PC-3 (cell line): ENCODE data around the gene CBFA2T3. TPM values are rescaled to one million over a fixed set of nuclear protein-coding genes. Genes with fewer than 3 reads are reported as not detected.

Experiments used
- ATAC-seq: fragments of 200-7000 bp; cut with Tn5 transposase; 2 replicates; pipeline ENCODE4 v1.9.1; 2020; ENCODE audit warnings: mild to moderate bottlenecking, moderate library complexity
- BruUV-seq: library from RNA; stranded (reverse); fragments of 400-500 nt; replicated peaks from 2 replicates; lab custom pipeline; 2021; lab: Mats Ljungman, UMichigan
- CTCF ChIA-PET: fragments of 300-600 bp; sonication (Branson Sonifier 250); formaldehyde crosslinking; loops from one replicate; lab custom pipeline; 2022; ENCODE audit warnings: antibody characterized with exemption; lab: Charles Lee
- POLR2A ChIA-PET: fragments of 300-600 bp; sonication (Branson Sonifier 250); formaldehyde crosslinking; loops from one replicate; lab custom pipeline; 2022; ENCODE audit warnings: antibody characterized with exemption; ENCODE audit not compliant: unreplicated experiment; lab: Charles Lee
- DNase-seq: peaks from one replicate; pipeline ENCODE4 v3.0.0-alpha.2; 2015
- H2AFZ ChIP-seq: fragments of 300-600 bp; sonication (generic); 2 replicates; pipeline ENCODE4 v1.6.0; 2016; ENCODE audit warnings: antibody characterized with exemption, low read length
- H3F3A ChIP-seq: fragments of 300-600 bp; sonication (generic); one replicate; pipeline ENCODE4 v1.6.0; 2017; ENCODE audit warnings: antibody characterized with exemption, low read length, control low read depth, mild to moderate bottlenecking; ENCODE audit not compliant: unreplicated experiment
- H3K27ac ChIP-seq: fragments of 300-600 bp; sonication (generic); 2 replicates; pipeline ENCODE4 v1.5.1; 2016; ENCODE audit warnings: mild to moderate bottlenecking, low read length
- H3K27me3 ChIP-seq: fragments of 300-600 bp; sonication (generic); 2 replicates; pipeline ENCODE4 v1.6.1; 2016; ENCODE audit warnings: low read length, mixed read lengths
- H3K36me3 ChIP-seq: fragments of 300-600 bp; sonication (generic); 2 replicates; pipeline ENCODE4 v1.6.1; 2016; ENCODE audit warnings: low read depth, mixed run types, low read length, mixed read lengths
- H3K4me1 ChIP-seq: fragments of 300-600 bp; sonication (generic); 2 replicates; pipeline ENCODE4 v1.5.1; 2016; ENCODE audit warnings: low read length; ENCODE audit not compliant: insufficient read depth
- H3K4me2 ChIP-seq: fragments of 300-600 bp; sonication (generic); 2 replicates; pipeline ENCODE4 v1.6.0; 2016; ENCODE audit warnings: low read length
- H3K4me3 ChIP-seq: fragments of 300-600 bp; sonication (generic); 2 replicates; pipeline ENCODE4 v1.5.1; 2016; ENCODE audit warnings: mild to moderate bottlenecking, low read length, mixed read lengths
- H3K79me2 ChIP-seq: fragments of 300-600 bp; sonication (generic); 2 replicates; pipeline ENCODE4 v1.6.1; 2017; ENCODE audit warnings: low read length, mixed read lengths
- H3K9ac ChIP-seq: fragments of 300-600 bp; sonication (generic); 2 replicates; pipeline ENCODE4 v1.6.0; 2016; ENCODE audit warnings: mild to moderate bottlenecking, low read length
- H3K9me2 ChIP-seq: fragments of 300-600 bp; sonication (generic); replicated peaks from 2 replicates; pipeline ENCODE4 v1.6.1; 2016; ENCODE audit warnings: mixed run types, low read length, mixed read lengths
- H3K9me3 ChIP-seq: fragments of 300-600 bp; sonication (generic); 2 replicates; pipeline ENCODE4 v1.6.1; 2016; ENCODE audit warnings: low read length, mixed read lengths
- H4K20me1 ChIP-seq: fragments of 300-600 bp; sonication (generic); 2 replicates; pipeline ENCODE4 v1.6.1; 2016; ENCODE audit warnings: low read length, mixed read lengths
- EZH2 ChIP-seq: fragments of 300-600 bp; sonication (generic); IDR thresholded peaks from one replicate; pipeline ENCODE4 v1.6.1; 2017; ENCODE audit warnings: antibody characterized with exemption, mild to moderate bottlenecking, low read length; ENCODE audit not compliant: unreplicated experiment
- EZH2phosphoT487 ChIP-seq: fragments of 300-600 bp; sonication (generic); IDR thresholded peaks from 2 replicates; pipeline ENCODE4 v1.6.1; 2018; ENCODE audit warnings: mild to moderate bottlenecking, antibody characterized with exemption, low read length, borderline replicate concordance
- intact Hi-C: fragments of 100-400 bp; cut with micrococcal nuclease; formaldehyde crosslinking; loops from 2 replicates; pipeline ENCODE4 v1.9.0; 2023
- total RNA-seq: library from RNA; depleted of rRNA; stranded (reverse); fragments of >200 nt; gene quantifications from 2 replicates; pipeline ENCODE4 v1.2.3, GENCODE V29; 2014
- TF ChIP-seq, protein P1 (sequence below): fragments of 300-600 bp; sonication (generic); conservative IDR thresholded peaks from 2 replicates; pipeline ENCODE4 v1.5.1; 2017; ENCODE audit warnings: antibody characterized with exemption, low read depth, mild to moderate bottlenecking, low read length

The CBFA2T3 gene
- total RNA-seq, 1 experiment from 2014 or later, result not detected

GRCh38 chr16:89013692-89014402 is 36.8 kb upstream of the CBFA2T3 start:
- TF ChIP-seq, protein P1, sequence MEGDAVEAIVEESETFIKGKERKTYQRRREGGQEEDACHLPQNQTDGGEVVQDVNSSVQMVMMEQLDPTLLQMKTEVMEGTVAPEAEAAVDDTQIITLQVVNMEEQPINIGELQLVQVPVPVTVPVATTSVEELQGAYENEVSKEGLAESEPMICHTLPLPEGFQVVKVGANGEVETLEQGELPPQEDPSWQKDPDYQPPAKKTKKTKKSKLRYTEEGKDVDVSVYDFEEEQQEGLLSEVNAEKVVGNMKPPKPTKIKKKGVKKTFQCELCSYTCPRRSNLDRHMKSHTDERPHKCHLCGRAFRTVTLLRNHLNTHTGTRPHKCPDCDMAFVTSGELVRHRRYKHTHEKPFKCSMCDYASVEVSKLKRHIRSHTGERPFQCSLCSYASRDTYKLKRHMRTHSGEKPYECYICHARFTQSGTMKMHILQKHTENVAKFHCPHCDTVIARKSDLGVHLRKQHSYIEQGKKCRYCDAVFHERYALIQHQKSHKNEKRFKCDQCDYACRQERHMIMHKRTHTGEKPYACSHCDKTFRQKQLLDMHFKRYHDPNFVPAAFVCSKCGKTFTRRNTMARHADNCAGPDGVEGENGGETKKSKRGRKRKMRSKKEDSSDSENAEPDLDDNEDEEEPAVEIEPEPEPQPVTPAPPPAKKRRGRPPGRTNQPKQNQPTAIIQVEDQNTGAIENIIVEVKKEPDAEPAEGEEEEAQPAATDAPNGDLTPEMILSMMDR, result no peak
- TF ChIP-seq EZH2phosphoT487 (no peak), EZH2 (no peak)
- H3K4me1 ChIP-seq, result no peaks in the 10 kb centered on the region
- H2AFZ ChIP-seq, result no peak overlapping the region
- no peak for DNase-seq
- H3K9me3 ChIP-seq, result no peaks in the 10 kb centered on the region
- no peaks in the 10 kb centered on the region for H3F3A ChIP-seq
- no peak overlapping the region for H3K4me3 ChIP-seq
- ChIA-PET POLR2A (no interaction called here), CTCF (no interaction called here)
- H3K9me2 ChIP-seq, result no peaks in the 10 kb centered on the region
- no peaks in the 10 kb centered on the region for H3K36me3 ChIP-seq
- ATAC-seq, result no peak
- H3K79me2 ChIP-seq, result no peaks in the 10 kb centered on the region
- H3K9ac ChIP-seq, result no peak overlapping the region
- H4K20me1 ChIP-seq, result no peaks in the 10 kb centered on the region
- H3K27ac ChIP-seq, result no peak overlapping the region
- intact Hi-C loops, result no loop called here
- no peak overlapping the region for H3K4me2 ChIP-seq
- no TSS peak for BruUV-seq
- H3K27me3 ChIP-seq, result peaks cover 10% of the 10 kb centered on the region; the same call in 1 of the 2 replicates

DNA sequence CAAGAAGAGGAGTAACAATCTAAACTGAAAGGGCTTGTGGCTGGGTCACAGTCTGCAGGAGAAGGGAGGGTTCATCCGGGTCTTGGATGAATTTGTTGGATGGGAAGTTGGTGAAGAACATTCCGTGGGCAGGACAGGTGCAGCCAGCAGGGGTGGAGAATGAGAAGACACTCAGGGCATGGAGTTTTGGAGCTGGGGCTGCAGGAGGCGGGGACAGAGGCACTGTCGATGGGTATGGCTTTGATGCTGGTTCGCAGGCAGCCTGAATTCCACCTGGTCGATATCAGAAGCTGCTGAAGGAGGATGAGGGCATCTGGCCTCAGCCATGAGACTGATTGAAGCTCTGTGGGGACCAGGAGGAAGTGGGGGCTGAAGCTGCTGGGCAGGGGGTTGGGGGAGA is 36.1 kb upstream of the CBFA2T3 start:
- POLR2A ChIA-PET, result no interaction called here
- Histone ChIP-seq H4K20me1 (no peaks in the 10 kb centered on the region), H3K4me2 (no peak overlapping the region), H3F3A (no peaks in the 10 kb centered on the region), H3K4me3 (no peak overlapping the region), H3K9me2 (no peaks in the 10 kb centered on the region), H3K9me3 (no peaks in the 10 kb centered on the region), H3K27me3 (peaks cover 4% of the 10 kb centered on the region; the same call in 1 of the 2 replicates), H3K36me3 (no peaks in the 10 kb centered on the region), H3K9ac (no peak overlapping the region), H3K79me2 (no peaks in the 10 kb centered on the region), H3K27ac (no peak overlapping the region), H2AFZ (no peak overlapping the region), H3K4me1 (no peaks in the 10 kb centered on the region)
- CTCF ChIA-PET, result no interaction called here
- DNase-seq, result no peak
- intact Hi-C loops, result no loop called here
- ATAC-seq, result no peak
- TF ChIP-seq EZH2, result no peak
- no peak for TF ChIP-seq EZH2phosphoT487
- TF ChIP-seq, protein P1, result no peak
- no TSS peak for BruUV-seq

GRCh38 chr16:89012622-89012995 is 35.6 kb upstream of the CBFA2T3 start:
- no peak overlapping the region for H3K4me3 ChIP-seq
- TF ChIP-seq EZH2phosphoT487 (no peak), EZH2 (no peak)
- TF ChIP-seq, protein P1, result no peak
- H3K4me1 ChIP-seq, result no peaks in the 10 kb centered on the region
- intact Hi-C loops, result no loop called here
- ATAC-seq (no peak), DNase-seq (no peak)
- ChIA-PET POLR2A (no interaction called here), CTCF (no interaction called here)
- no peak overlapping the region for H3K27ac ChIP-seq
- no peaks in the 10 kb centered on the region for H3K27me3 ChIP-seq
- no TSS peak for BruUV-seq
- no peak overlapping the region for H3K4me2 ChIP-seq
- no peak overlapping the region for H2AFZ ChIP-seq
- no peaks in the 10 kb centered on the region for H3K79me2 ChIP-seq
- no peaks in the 10 kb centered on the region for H3K9me3 ChIP-seq
- no peaks in the 10 kb centered on the region for H4K20me1 ChIP-seq
- H3K9ac ChIP-seq, result no peak overlapping the region
- no peaks in the 10 kb centered on the region for H3K36me3 ChIP-seq
- no peaks in the 10 kb centered on the region for H3K9me2 ChIP-seq
- no peaks in the 10 kb centered on the region for H3F3A ChIP-seq
